ENCODE measurements around the gene HSDL1. TPM values are rescaled to one million over a fixed set of nuclear protein-coding genes. Genes with fewer than 3 reads are reported as not detected.

HSDL1 gene
- total RNA-seq, 1 donor from 2014 or later, result 33.5 TPM

GRCh38 chr16:84176192-84177053, 31.4 kb upstream of the HSDL1 start:
- DNase-seq (ENCODE audit: low read depth in 2 of 2), result no peak

- peak; percentile 53 to 70 for DNase-seq (ENCODE audit: low read depth in 2 of 2)
These were observed 30.5 kb upstream of the HSDL1 start for GRCh38 chr16:84175350-84176081.

DNA sequence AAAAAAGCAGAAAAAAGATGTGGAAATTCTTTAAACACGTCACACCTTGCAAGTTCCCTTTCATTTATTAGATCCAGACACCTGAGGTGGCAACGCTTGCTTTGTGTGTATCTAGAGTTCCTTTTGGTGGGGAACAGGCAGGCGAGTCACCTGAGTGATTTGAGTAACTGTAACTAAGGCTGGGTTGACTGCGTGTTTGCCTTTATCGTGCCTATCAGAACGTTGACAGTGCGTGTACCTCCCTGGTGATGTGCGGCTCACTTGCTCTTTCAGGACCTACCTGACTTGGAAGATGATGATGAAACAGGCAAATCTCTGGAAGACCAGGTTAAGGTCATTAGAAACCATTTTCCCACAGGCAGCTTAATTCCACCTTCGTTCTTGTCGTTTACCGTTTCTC, 29.4 kb upstream of the HSDL1 start:
- no peak for DNase-seq (ENCODE audit: low read depth in 2 of 2)

GRCh38 chr16:84169765-84170310, 24.9 kb upstream of the HSDL1 start:
- no peak for DNase-seq (ENCODE audit: low read depth in 2 of 2)

GRCh38 chr16:84166796-84167695, 22.1 kb upstream of the HSDL1 start:
- no peak for DNase-seq (ENCODE audit: low read depth in 2 of 2)

- DNase-seq (ENCODE audit: low read depth in 2 of 2), result no peak
These were observed 20.8 kb upstream of the HSDL1 start for GRCh38 chr16:84165746-84166145.

GRCh38 chr16:84161801-84162200, 16.8 kb upstream of the HSDL1 start:
- no peak for DNase-seq (ENCODE audit: low read depth in 2 of 2)

DNA sequence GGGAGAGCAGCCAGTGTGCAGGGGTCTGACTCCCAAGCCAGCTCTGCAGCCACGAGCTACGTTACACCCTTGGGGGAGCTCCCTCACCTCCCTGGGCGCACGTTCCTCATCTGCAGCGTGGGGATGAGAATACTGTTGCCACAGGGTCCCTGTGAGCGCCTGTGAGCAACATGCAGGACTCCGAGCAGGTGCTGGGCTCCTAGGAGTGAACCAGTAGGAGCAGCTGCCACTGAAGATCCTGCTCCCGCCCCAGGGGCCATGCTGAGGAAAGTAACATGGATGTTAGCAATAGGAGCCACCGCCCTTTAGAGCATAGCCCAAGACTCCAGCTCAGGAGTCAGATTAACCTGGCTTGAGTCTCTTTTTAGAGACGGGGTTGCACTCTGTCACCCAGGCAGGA, 16.1 kb upstream of the HSDL1 start:
- DNase-seq (ENCODE audit: low read depth in 2 of 2), result no peak

- DNase-seq (ENCODE audit: low read depth in 2 of 2), result no peak
These were observed 14.8 kb upstream of the HSDL1 start for GRCh38 chr16:84159800-84160199.

DNA sequence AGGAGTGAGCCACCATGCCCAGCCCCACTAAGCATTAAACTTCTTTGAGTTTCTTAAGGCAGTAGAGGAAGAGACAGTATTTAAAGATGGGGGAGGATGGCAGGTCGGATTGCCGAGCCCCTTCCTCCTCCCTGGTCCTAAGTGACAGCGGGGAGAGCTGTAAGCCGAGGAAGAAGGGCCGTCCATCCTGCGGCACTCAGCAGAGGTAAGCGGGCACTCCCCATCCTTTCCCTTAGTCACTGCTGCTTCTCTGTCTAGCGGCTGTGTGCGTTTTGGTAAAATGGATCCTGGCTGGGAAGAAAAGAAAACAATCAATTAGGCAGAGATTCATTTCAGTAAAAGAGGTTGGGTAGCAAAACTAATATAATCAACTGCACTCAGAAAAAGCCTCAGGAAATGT, 14.0 kb upstream of the HSDL1 start:
- DNase-seq (ENCODE audit: low read depth in 2 of 2), result no peak

GRCh38 chr16:84156342-84156784, 11.4 kb upstream of the HSDL1 start:
- no peak for DNase-seq (ENCODE audit: low read depth in 2 of 2)

DNA sequence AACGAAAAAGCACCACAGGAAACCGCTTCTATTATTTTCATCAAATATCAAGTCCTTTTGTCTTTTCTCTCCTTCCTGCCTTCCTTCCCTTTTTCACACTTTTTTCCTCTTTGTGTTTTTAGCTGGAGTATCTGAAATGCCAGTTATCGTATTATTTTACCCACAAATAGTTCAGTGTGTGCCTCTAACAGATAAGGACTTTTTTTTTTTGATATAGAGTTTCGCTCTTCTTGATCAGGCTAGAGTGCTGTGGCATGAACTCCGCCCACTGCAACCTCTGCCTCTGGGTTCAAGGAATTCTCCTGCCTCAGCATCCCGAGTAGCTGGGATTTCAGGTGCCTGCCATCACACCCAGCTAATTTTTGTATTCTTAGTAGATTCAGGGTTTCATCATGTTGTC, 10.8 kb upstream of the HSDL1 start:
- no peak for DNase-seq (ENCODE audit: low read depth in 2 of 2)

- no peak for DNase-seq (ENCODE audit: low read depth in 2 of 2)
These were observed 10.2 kb upstream of the HSDL1 start for GRCh38 chr16:84155226-84155625.

GRCh38 chr16:84153660-84154214, 8.8 kb upstream of the HSDL1 start:
- no peak for DNase-seq (ENCODE audit: low read depth in 2 of 2)

- no peak for DNase-seq (ENCODE audit: low read depth in 2 of 2)
These were observed 5.9 kb upstream of the HSDL1 start for GRCh38 chr16:84150926-84151325.

DNA sequence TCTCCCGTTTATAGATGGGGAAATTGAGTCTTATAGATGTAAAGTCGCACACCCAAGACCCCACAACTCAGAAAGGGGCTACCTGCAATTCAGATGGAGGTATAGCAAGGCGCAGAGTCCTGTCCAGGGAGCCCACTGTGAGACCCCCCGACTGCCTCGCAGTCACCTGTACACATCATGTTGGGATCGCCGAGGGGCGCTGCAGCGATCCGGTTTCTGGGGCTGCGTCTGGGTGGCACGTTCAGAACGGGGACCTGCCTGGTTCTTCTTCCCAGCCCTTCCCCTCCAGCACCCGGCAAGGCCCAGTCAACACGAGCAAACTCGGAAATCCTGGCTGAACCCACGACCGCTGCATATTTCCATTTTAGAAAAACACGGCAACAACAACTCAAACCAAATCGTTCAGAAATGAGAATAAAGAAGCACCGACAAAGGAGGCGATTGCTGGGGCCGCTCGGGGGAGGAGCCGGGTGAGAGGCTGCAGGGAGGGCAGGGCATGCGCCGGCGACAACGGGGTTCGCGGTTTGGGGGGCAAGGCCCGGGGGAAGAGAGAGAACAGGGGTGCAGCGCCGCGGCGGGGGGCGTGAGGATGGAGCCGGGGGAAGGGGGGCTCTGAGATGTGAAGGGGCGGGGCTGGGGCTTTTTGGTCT, 643 bp downstream of the HSDL1 start:
- DNase-seq (ENCODE audit: low read depth in 2 of 2), result peak; percentile 31 to 51

GRCh38 chr16:84143784-84144199, 1.2 kb downstream of the HSDL1 start:
- peak; percentile 10 to 60 for DNase-seq (ENCODE audit: low read depth in 2 of 2)

- no peak for DNase-seq (ENCODE audit: low read depth in 2 of 2)
These were observed 1.9 kb downstream of the HSDL1 start for GRCh38 chr16:84143081-84143480.

DNA sequence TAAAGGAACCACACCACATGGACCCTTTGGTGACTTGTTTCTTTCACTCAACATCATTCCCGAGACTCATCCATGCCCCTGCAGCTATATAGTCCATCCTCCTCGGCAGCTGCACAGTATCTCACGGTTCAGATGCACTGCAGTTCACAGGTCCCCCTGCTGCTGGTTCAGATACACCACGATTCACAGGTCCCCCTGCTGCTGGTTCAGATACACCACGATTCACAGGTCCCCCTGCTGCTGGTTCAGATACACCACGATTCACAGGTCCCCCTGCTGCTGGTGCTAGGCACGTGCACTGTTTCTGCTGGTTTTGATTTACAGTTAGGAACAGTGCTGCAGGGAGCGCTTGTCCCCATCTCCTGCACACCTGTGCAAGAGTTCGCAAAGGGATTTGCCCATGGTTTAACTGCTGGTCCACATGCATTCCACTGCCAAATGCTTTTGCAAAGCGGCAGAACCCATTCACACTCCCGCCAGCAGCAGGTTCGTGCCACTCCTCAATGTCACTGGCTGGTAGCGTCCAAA, 3.8 kb downstream of the HSDL1 start:
- DNase-seq (ENCODE audit: low read depth in 2 of 2), result peak in 1 of 2 donors; percentile 18

GRCh38 chr16:84139628-84140258, 5.2 kb downstream of the HSDL1 start:
- DNase-seq (ENCODE audit: low read depth in 2 of 2), result no peak

Measured in lung microvascular endothelial cell (primary cell).